Prostate gland (tissue), 2 donors: ENCODE results near the gene DDX39A.

Experiments used
- POLR2A ChIP-seq: fragments of 450-650 bp; IDR thresholded peaks from one replicate; pipeline ENCODE4 v1.6.1; 2016; ENCODE audit warnings: antibody characterized with exemption, mild to moderate bottlenecking
- POLR2AphosphoS5 ChIP-seq: sonication (generic); formaldehyde crosslinking; IDR thresholded peaks from one replicate; pipeline ENCODE4 v1.6.1; 2017; ENCODE audit warnings: antibody characterized with exemption
- TF ChIP-seq, protein P1 (sequence below), 4 experiments: fragments of 200-600 bp in 2 of 4; fragments of 450-650 bp in 2 of 4; sonication (generic) in 2 of 4; IDR thresholded peaks; 1 replicate in 3 of 4; 2 replicates in 1 of 4; pipeline ENCODE4 v1.5.1; 2016 to 2019; ENCODE audit warnings: antibody characterized with exemption in 4 of 4, mild to moderate bottlenecking in 2 of 4, moderate library complexity in 2 of 4

DNA sequence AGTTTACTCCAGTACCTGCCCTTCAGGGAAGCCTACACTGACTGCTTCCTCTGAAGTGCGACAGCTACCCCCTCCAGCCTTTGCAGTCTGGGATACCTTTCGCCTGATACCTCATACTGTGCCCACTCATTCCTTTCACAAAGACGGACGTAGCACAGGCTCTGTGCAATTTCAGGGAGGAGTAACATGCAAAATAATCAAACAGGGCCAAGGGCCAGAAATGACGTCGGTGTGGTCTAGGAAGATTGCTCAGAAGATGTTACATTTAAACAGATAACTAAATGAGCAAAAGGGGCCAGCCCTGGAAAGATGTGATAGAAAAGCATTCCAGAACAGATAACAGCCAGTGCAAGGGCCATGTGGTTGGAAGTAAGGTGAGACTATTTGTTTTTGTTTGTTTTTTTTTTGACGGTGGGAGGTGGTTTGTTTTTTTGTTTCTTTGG is 6.6 kb upstream of the DDX39A start:
- no peak for TF ChIP-seq POLR2A
- TF ChIP-seq, protein P1, sequence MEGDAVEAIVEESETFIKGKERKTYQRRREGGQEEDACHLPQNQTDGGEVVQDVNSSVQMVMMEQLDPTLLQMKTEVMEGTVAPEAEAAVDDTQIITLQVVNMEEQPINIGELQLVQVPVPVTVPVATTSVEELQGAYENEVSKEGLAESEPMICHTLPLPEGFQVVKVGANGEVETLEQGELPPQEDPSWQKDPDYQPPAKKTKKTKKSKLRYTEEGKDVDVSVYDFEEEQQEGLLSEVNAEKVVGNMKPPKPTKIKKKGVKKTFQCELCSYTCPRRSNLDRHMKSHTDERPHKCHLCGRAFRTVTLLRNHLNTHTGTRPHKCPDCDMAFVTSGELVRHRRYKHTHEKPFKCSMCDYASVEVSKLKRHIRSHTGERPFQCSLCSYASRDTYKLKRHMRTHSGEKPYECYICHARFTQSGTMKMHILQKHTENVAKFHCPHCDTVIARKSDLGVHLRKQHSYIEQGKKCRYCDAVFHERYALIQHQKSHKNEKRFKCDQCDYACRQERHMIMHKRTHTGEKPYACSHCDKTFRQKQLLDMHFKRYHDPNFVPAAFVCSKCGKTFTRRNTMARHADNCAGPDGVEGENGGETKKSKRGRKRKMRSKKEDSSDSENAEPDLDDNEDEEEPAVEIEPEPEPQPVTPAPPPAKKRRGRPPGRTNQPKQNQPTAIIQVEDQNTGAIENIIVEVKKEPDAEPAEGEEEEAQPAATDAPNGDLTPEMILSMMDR (IDR thresholded peaks at IDR 0.05): no peak
- no peak for TF ChIP-seq POLR2AphosphoS5
